OCI-LY1 (cell line): ENCODE data around the gene PSME2.

Source experiments
- H2AFZ ChIP-seq: fragments of 200-600 bp; sonication (generic), shearing (Covaris generic); 2 replicates; pipeline ENCODE4 v1.6.0; 2014; ENCODE audit warnings: antibody characterized with exemption, mild to moderate bottlenecking, low read length
- H3F3A ChIP-seq: fragments of 200-600 bp; sonication (generic), shearing (Covaris generic); 2 replicates; pipeline ENCODE4 v1.6.0; 2014; ENCODE audit warnings: mild to moderate bottlenecking, antibody characterized with exemption, low read length, moderate library complexity; ENCODE audit not compliant: insufficient read depth
- H3K27ac ChIP-seq: fragments of 200-600 bp; sonication (generic); 2 replicates; pipeline ENCODE4 v1.5.1; 2014; ENCODE audit warnings: low read length, mixed run types, mild to moderate bottlenecking, low read depth; ENCODE audit not compliant: poor library complexity, severe bottlenecking
- H3K27me3 ChIP-seq: fragments of 200-600 bp; sonication (generic); 2 replicates; pipeline ENCODE4 v1.6.0; 2014; ENCODE audit warnings: antibody characterized with exemption, mild to moderate bottlenecking, low read length, moderate library complexity; ENCODE audit not compliant: insufficient read depth
- H3K36me3 ChIP-seq: fragments of 200-600 bp; sonication (generic); 2 replicates; pipeline ENCODE4 v1.6.1; 2014; ENCODE audit warnings: mild to moderate bottlenecking, antibody characterized with exemption, low read length, moderate library complexity, mixed read lengths; ENCODE audit not compliant: insufficient read depth
- H3K4me1 ChIP-seq: fragments of 200-600 bp; sonication (generic); 2 replicates; pipeline ENCODE4 v1.5.1; 2014; ENCODE audit warnings: mild to moderate bottlenecking, low read length, moderate library complexity; ENCODE audit not compliant: insufficient read depth, severe bottlenecking
- H3K4me2 ChIP-seq: fragments of 200-600 bp; sonication (generic), shearing (Covaris generic); 2 replicates; pipeline ENCODE4 v1.6.1; 2014; ENCODE audit warnings: low read length
- H3K4me3 ChIP-seq: fragments of 200-600 bp; sonication (generic); 2 replicates; pipeline ENCODE4 v1.5.1; 2014; ENCODE audit warnings: low read length, low read depth, mild to moderate bottlenecking, mixed read lengths; ENCODE audit not compliant: poor library complexity, severe bottlenecking
- H3K79me2 ChIP-seq: fragments of 200-600 bp; shearing (Covaris generic); 2 replicates; pipeline ENCODE4 v1.6.1; 2016; ENCODE audit warnings: mixed run types, low read length, mixed read lengths; ENCODE audit not compliant: insufficient read depth
- H3K9ac ChIP-seq: fragments of 200-600 bp; sonication (generic), shearing (Covaris generic); 2 replicates; pipeline ENCODE4 v1.6.1; 2014; ENCODE audit warnings: mild to moderate bottlenecking, low read length, mixed read lengths
- H3K9me2 ChIP-seq: fragments of 200-600 bp; sonication (generic), shearing (Covaris generic); 2 replicates; pipeline ENCODE4 v1.6.1; 2014; ENCODE audit warnings: low read depth, mild to moderate bottlenecking, low read length, mixed read lengths
- H3K9me3 ChIP-seq: fragments of 200-600 bp; shearing (Covaris generic); 2 replicates; pipeline ENCODE4 v1.6.1; 2014; ENCODE audit warnings: low read length, mixed read lengths
- H4K20me1 ChIP-seq: fragments of 200-600 bp; sonication (generic), shearing (Covaris generic); 2 replicates; pipeline ENCODE4 v1.6.0; 2016; ENCODE audit warnings: mild to moderate bottlenecking, low read length; ENCODE audit not compliant: insufficient read depth
- CTCF ChIP-seq: fragments of 200-600 bp; sonication (generic), shearing (Covaris generic); IDR thresholded peaks from 2 replicates; pipeline ENCODE4 v1.5.1; 2017; ENCODE audit warnings: mild to moderate bottlenecking, antibody characterized with exemption, low read length, moderate library complexity, mixed read lengths
- EZH2 ChIP-seq: fragments of 200-600 bp; sonication (generic), shearing (Covaris generic); IDR thresholded peaks from 2 replicates; pipeline ENCODE4 v1.8.0; 2017; ENCODE audit warnings: borderline replicate concordance, mixed run types, mild to moderate bottlenecking, antibody characterized with exemption, low read length, moderate library complexity, mixed read lengths

Gene PSME2

GRCh38 chr14:24165785-24166184 lies 19.4 kb upstream of the PSME2 start:
- peaks cover 56% of the 10 kb centered on the region; the same call in 1 of the 2 replicates for H3K36me3 ChIP-seq
- H3K4me1 ChIP-seq, result peaks cover 14% of the 10 kb centered on the region
- TF ChIP-seq EZH2, result no peak
- no peak for TF ChIP-seq CTCF
- no peaks in the 10 kb centered on the region for H3K9me2 ChIP-seq
- no peaks in the 10 kb centered on the region for H3K27me3 ChIP-seq
- no peaks in the 10 kb centered on the region for H3F3A ChIP-seq
- H2AFZ ChIP-seq, result no peak overlapping the region
- no peak overlapping the region for H3K9ac ChIP-seq
- H3K27ac ChIP-seq, result no peak overlapping the region
- H3K4me2 ChIP-seq, result no peak overlapping the region
- no peak overlapping the region for H3K4me3 ChIP-seq
- H4K20me1 ChIP-seq, result no peaks in the 10 kb centered on the region
- no peaks in the 10 kb centered on the region for H3K79me2 ChIP-seq
- H3K9me3 ChIP-seq, result no peaks in the 10 kb centered on the region

- H3F3A ChIP-seq, result no peaks in the 10 kb centered on the region
- H3K79me2 ChIP-seq, result no peaks in the 10 kb centered on the region
- TF ChIP-seq EZH2 (no peak), CTCF (no peak)
- no peak overlapping the region for H3K4me3 ChIP-seq
- peaks cover 17% of the 10 kb centered on the region for H3K4me1 ChIP-seq
- H3K27ac ChIP-seq, result no peak overlapping the region
- H3K4me2 ChIP-seq, result no peak overlapping the region
- H3K9me3 ChIP-seq, result no peaks in the 10 kb centered on the region
- peaks cover 63% of the 10 kb centered on the region; the same call in 1 of the 2 replicates for H3K36me3 ChIP-seq
- no peaks in the 10 kb centered on the region for H4K20me1 ChIP-seq
- no peaks in the 10 kb centered on the region for H3K27me3 ChIP-seq
- H3K9me2 ChIP-seq, result no peaks in the 10 kb centered on the region
- H2AFZ ChIP-seq, result no peak overlapping the region
- no peak overlapping the region for H3K9ac ChIP-seq
Observed at GRCh38 chr14:24164518-24164991, 18.1 kb upstream of the PSME2 start.

GRCh38 chr14:24162093-24162492 lies 15.7 kb upstream of the PSME2 start:
- no peak overlapping the region for H2AFZ ChIP-seq

More at GRCh38 chr14:24162093-24162492, 15.7 kb upstream of the PSME2 start:
- Histone ChIP-seq H3K27me3 (no peaks in the 10 kb centered on the region), H3K36me3 (peaks cover 68% of the 10 kb centered on the region), H3K4me1 (peaks cover 17% of the 10 kb centered on the region), H3K9me3 (no peaks in the 10 kb centered on the region), H4K20me1 (no peaks in the 10 kb centered on the region), H3K9me2 (no peaks in the 10 kb centered on the region), H3K4me2 (peak overlapping the region; percentile 81), H3F3A (no peaks in the 10 kb centered on the region), H3K27ac (peak overlapping the region; percentile 70), H3K4me3 (peak overlapping the region; percentile 65), H3K9ac (peak overlapping the region; percentile 76), H3K79me2 (no peaks in the 10 kb centered on the region)
- no peak for TF ChIP-seq EZH2
- TF ChIP-seq CTCF, result no peak
